ENCODE measurements around the gene REEP2. TPM values are rescaled to one million over a fixed set of nuclear protein-coding genes. Genes with fewer than 3 reads are reported as not detected.

The REEP2 gene
- total RNA-seq, 1 donor from 2014 or later = 17.2 TPM

DNA sequence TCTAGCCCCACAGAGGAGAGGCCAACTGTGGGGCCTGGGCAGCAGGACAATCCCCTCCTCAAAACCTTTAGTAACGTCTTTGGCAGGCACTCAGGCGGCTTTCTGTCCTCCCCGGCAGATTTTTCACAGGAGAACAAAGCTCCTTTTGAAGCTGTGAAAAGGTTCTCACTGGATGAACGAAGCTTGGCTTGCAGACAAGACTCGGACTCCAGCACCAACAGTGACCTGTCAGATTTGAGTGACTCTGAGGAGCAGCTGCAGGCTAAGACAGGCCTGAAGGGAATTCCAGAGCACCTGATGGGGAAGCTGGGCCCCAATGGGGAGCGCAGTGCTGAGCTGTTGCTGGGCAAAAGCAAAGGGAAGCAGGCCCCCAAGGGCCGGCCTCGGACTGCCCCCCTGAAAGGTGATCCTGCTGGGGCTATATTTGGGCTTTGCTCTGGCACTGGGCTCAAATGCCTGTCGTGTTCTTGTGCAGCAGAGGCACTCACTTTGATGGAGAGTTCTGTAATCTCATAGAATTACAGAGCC is 46.9 kb upstream of the REEP2 start:
- Mint-ChIP-seq H3K4me1 (ENCODE audit: low read depth, unreplicated experiment) (no peaks in the 10 kb centered on the region), H3K36me3 (ENCODE audit: low read depth, unreplicated experiment) (peaks cover 21% of the 10 kb centered on the region), H3K27me3 (ENCODE audit: low read depth, unreplicated experiment) (no peaks in the 10 kb centered on the region), H3K9me3 (ENCODE audit: unreplicated experiment) (no peaks in the 10 kb centered on the region), H3K27ac (ENCODE audit: unreplicated experiment) (no peak overlapping the region), H3K4me3 (ENCODE audit: unreplicated experiment) (no peak overlapping the region)
- peaks cover 18% of the 10 kb centered on the region for H3K36me3 ChIP-seq (ENCODE audit: insufficient read depth, low read length)
- H3K4me3 ChIP-seq (ENCODE audit: insufficient read depth, low read depth, low read length) = no peak overlapping the region
- no peaks in the 10 kb centered on the region for H3K9me3 ChIP-seq (ENCODE audit: insufficient read depth, low read depth, low read length)
- H3K9ac ChIP-seq (ENCODE audit: low read length) = no peak overlapping the region
- TF ChIP-seq, protein P1, sequence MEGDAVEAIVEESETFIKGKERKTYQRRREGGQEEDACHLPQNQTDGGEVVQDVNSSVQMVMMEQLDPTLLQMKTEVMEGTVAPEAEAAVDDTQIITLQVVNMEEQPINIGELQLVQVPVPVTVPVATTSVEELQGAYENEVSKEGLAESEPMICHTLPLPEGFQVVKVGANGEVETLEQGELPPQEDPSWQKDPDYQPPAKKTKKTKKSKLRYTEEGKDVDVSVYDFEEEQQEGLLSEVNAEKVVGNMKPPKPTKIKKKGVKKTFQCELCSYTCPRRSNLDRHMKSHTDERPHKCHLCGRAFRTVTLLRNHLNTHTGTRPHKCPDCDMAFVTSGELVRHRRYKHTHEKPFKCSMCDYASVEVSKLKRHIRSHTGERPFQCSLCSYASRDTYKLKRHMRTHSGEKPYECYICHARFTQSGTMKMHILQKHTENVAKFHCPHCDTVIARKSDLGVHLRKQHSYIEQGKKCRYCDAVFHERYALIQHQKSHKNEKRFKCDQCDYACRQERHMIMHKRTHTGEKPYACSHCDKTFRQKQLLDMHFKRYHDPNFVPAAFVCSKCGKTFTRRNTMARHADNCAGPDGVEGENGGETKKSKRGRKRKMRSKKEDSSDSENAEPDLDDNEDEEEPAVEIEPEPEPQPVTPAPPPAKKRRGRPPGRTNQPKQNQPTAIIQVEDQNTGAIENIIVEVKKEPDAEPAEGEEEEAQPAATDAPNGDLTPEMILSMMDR (IDR thresholded peaks at IDR 0.05; ENCODE audit: insufficient read depth, low read depth, low read length) = no peak
- no peak for TF ChIP-seq EZH2 (IDR thresholded peaks at IDR 0.05; ENCODE audit: insufficient read depth, low read length)
- H3K4me1 ChIP-seq (ENCODE audit: insufficient read depth, low read length) = no peaks in the 10 kb centered on the region
- no peak overlapping the region for H2AFZ ChIP-seq (ENCODE audit: low read depth, low read length)
- H3K27me3 ChIP-seq (ENCODE audit: insufficient read depth, low read length) = no peaks in the 10 kb centered on the region
- no peaks in the 10 kb centered on the region for H3K79me2 ChIP-seq (ENCODE audit: insufficient read depth, low read length)
- H4K20me1 ChIP-seq (ENCODE audit: insufficient read depth, low read length) = no peaks in the 10 kb centered on the region
- FAIRE-seq (no peak), DNase-seq (ENCODE audit: low read depth) (no peak)
- no peak overlapping the region for H3K4me2 ChIP-seq (ENCODE audit: low read length)
- H3K27ac ChIP-seq (ENCODE audit: low read depth, low read length) = no peak overlapping the region

DNA sequence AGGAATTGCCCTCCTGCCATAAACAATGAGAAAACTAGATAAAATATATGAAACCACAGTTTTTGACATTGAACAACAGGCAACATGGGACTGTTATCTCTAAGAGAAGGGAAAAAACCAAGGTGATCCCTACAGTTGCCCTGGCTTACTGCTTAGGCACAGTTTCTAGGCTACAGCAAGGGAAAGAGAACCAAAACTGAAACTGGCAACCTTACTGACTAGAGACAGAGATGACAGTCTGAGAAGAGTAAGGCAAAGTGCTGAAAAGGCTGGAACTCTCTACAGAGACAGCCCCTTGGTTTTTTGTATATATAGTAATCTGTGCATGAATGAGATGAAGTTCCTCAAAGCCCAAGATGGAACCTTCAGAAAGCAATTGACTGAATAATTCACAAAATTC is 36.2 kb upstream of the REEP2 start:
- no peaks in the 10 kb centered on the region for H3K79me2 ChIP-seq (ENCODE audit: insufficient read depth, low read length)
- FAIRE-seq (no peak), DNase-seq (ENCODE audit: low read depth) (no peak)
- H3K4me2 ChIP-seq (ENCODE audit: low read length) = no peak overlapping the region
- no peak overlapping the region for H3K4me3 ChIP-seq (ENCODE audit: insufficient read depth, low read depth, low read length)
- TF ChIP-seq, protein P1 (IDR thresholded peaks at IDR 0.05; ENCODE audit: insufficient read depth, low read depth, low read length) = no peak
- no peak for TF ChIP-seq EZH2 (IDR thresholded peaks at IDR 0.05; ENCODE audit: insufficient read depth, low read length)
- Mint-ChIP-seq H3K9me3 (ENCODE audit: unreplicated experiment) (no peaks in the 10 kb centered on the region), H3K36me3 (ENCODE audit: low read depth, unreplicated experiment) (peaks cover 26% of the 10 kb centered on the region), H3K4me1 (ENCODE audit: low read depth, unreplicated experiment) (no peaks in the 10 kb centered on the region), H3K4me3 (ENCODE audit: unreplicated experiment) (no peak overlapping the region), H3K27me3 (ENCODE audit: low read depth, unreplicated experiment) (no peaks in the 10 kb centered on the region), H3K27ac (ENCODE audit: unreplicated experiment) (no peak overlapping the region)
- no peaks in the 10 kb centered on the region for H4K20me1 ChIP-seq (ENCODE audit: insufficient read depth, low read length)
- H3K9me3 ChIP-seq (ENCODE audit: insufficient read depth, low read depth, low read length) = no peaks in the 10 kb centered on the region
- no peak overlapping the region for H3K27ac ChIP-seq (ENCODE audit: low read depth, low read length)
- no peaks in the 10 kb centered on the region for H3K4me1 ChIP-seq (ENCODE audit: insufficient read depth, low read length)
- no peaks in the 10 kb centered on the region for H3K27me3 ChIP-seq (ENCODE audit: insufficient read depth, low read length)
- H3K9ac ChIP-seq (ENCODE audit: low read length) = no peak overlapping the region
- H2AFZ ChIP-seq (ENCODE audit: low read depth, low read length) = no peak overlapping the region
- peaks cover 23% of the 10 kb centered on the region for H3K36me3 ChIP-seq (ENCODE audit: insufficient read depth, low read length)

DNA sequence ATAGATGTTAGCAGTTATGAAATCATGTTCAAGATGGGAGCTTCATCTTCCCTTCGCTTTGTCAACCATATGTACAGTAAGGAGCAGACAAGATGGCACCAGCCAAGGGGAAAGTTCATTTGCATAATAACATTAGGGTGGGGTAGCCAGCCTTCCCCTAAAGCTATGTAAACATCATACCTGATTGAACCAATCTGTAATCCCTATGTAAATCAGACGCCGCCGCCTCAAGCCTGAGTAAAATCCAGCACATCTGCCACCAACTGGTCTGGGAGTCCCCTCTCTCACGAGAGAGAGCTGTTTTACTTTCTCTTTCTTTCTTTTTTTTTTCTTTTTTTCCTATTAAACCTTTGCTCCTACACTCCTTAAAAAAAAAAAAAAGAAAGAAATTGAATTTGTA is 30.8 kb upstream of the REEP2 start:
- Mint-ChIP-seq H3K4me3 (ENCODE audit: unreplicated experiment) (no peak overlapping the region), H3K27ac (ENCODE audit: unreplicated experiment) (no peak overlapping the region), H3K9me3 (ENCODE audit: unreplicated experiment) (no peaks in the 10 kb centered on the region), H3K4me1 (ENCODE audit: low read depth, unreplicated experiment) (no peaks in the 10 kb centered on the region), H3K27me3 (ENCODE audit: low read depth, unreplicated experiment) (no peaks in the 10 kb centered on the region), H3K36me3 (ENCODE audit: low read depth, unreplicated experiment) (peaks cover 7% of the 10 kb centered on the region)
- no peaks in the 10 kb centered on the region for H3K4me1 ChIP-seq (ENCODE audit: insufficient read depth, low read length)
- no peak overlapping the region for H3K4me3 ChIP-seq (ENCODE audit: insufficient read depth, low read depth, low read length)
- no peak overlapping the region for H2AFZ ChIP-seq (ENCODE audit: low read depth, low read length)
- no peak for TF ChIP-seq EZH2 (IDR thresholded peaks at IDR 0.05; ENCODE audit: insufficient read depth, low read length)
- TF ChIP-seq, protein P1 (IDR thresholded peaks at IDR 0.05; ENCODE audit: insufficient read depth, low read depth, low read length) = no peak
- no peak overlapping the region for H3K4me2 ChIP-seq (ENCODE audit: low read length)
- H3K27me3 ChIP-seq (ENCODE audit: insufficient read depth, low read length) = no peaks in the 10 kb centered on the region
- H3K9ac ChIP-seq (ENCODE audit: low read length) = no peak overlapping the region
- no peaks in the 10 kb centered on the region for H4K20me1 ChIP-seq (ENCODE audit: insufficient read depth, low read length)
- H3K79me2 ChIP-seq (ENCODE audit: insufficient read depth, low read length) = no peaks in the 10 kb centered on the region
- no peak overlapping the region for H3K27ac ChIP-seq (ENCODE audit: low read depth, low read length)
- H3K9me3 ChIP-seq (ENCODE audit: insufficient read depth, low read depth, low read length) = no peaks in the 10 kb centered on the region
- no peak for DNase-seq (ENCODE audit: low read depth)
- no peak for FAIRE-seq
- H3K36me3 ChIP-seq (ENCODE audit: insufficient read depth, low read length) = peaks cover 13% of the 10 kb centered on the region
